ENCODE measurements around the gene OR2L2.
"Not testable (repeated sequence)": the region's sequence is repeated elsewhere in the genome, so short reads cannot be mapped to it uniquely, and the experiment has no call there.

Gene OR2L2, protein sequence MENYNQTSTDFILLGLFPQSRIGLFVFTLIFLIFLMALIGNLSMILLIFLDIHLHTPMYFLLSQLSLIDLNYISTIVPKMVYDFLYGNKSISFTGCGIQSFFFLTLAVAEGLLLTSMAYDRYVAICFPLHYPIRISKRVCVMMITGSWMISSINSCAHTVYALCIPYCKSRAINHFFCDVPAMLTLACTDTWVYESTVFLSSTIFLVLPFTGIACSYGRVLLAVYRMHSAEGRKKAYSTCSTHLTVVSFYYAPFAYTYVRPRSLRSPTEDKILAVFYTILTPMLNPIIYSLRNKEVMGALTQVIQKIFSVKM

GRCh38 chr1:248029770-248030169, at the start of gene OR2L2:
Gene OR2L2 (plus strand): TSS chr1:248030070. CDS start chr1:248038268, 8,198 bp downstream.
- no peak for DNase-seq

DNA sequence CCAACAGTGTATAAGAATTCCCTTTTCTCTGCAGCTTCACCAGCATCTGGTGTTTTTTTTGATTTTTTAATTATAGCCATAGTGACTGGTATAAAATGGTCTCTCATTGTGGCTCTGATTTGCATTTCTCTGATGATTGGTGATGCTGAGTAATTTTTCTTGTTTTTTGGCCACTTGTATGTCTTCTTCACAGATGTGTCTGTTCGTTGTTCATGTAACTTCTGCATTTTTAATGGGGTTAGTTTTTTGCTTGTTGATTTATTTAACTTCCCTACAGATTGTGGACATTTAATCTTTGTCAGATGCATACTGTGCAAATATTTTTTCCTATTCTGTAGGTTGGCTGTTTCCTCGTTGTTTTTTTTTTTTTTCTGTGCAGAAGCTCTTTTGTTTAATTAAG, 36.9 kb upstream of the OR2L2 start:
- DNase-seq, result peak; percentile 40

DNA sequence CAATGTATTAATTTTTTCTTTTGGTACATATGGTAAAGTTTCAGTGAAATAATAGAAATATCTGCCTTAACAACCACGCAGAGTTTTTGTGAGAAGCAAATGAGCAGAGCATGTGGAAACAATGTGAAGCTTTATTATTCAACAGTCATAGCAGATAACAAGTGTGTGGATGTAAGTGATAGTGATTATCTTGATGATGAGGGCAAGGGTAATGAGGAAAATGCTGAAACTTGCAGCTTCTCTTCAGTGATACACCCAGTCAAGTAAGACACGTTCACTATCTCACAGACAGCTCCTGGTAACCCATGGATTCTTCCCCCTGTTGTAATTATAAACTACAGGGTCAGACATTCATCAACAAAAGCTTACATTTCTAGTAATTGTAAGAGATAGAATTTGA, 31.1 kb upstream of the OR2L2 start:
- peak; percentile 74 for DNase-seq

DNA sequence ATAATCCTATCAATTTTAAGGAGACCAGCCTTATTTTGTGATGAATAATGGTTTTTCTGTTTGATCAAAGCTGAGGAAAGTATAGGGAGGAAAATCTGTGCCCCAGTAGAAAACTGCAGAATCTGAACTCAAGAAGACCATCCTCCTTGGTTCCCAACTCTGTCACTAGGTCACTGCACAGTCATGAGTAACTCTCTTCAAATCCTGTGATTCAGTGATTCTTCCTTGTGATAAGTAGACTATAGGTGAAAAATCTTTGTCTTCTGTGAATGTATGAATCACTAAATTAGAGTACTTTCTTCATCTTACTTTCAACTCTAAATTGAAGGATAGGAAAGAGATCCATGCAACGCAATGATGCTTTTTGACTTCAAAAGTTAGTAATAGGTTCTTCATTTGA, 29.7 kb upstream of the OR2L2 start:
- no peak for DNase-seq

DNA sequence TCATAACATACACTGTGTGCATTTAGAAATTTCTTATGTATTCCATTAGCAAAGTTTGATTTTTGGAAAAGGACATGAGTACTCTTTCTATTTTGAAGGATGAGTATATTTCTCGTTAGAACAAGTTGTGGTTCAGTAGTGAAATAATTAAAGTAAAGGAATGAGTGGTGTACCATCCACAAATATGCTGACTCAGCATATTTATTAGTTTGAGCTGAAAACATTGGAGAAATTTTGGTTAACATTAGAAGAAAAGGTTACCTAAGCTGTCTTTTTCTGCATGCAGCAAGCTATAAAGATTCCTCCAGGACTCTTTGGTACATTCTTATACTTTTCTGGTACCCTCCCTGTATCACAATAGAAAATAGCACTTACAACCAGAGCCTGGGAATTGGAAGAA, 22.1 kb upstream of the OR2L2 start:
- no peak for DNase-seq

DNA sequence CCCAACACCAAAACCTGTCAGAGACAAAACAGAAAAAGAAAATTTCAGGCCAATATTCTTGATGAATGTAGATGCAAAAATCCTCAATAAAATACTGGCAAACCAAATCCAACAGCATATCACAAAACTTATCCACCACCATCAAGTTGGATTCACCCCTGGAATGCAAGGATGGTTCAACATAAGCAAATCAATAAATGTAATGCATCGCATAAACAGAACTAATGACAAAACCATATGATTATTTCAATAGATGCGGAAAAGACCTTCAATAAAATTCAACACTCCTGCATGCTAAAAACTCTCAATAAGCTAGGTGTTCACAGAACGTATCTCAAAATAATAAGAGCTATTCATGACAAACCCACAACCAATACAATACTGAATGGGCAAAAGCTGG, 20.2 kb upstream of the OR2L2 start:
- no peak for DNase-seq

DNA sequence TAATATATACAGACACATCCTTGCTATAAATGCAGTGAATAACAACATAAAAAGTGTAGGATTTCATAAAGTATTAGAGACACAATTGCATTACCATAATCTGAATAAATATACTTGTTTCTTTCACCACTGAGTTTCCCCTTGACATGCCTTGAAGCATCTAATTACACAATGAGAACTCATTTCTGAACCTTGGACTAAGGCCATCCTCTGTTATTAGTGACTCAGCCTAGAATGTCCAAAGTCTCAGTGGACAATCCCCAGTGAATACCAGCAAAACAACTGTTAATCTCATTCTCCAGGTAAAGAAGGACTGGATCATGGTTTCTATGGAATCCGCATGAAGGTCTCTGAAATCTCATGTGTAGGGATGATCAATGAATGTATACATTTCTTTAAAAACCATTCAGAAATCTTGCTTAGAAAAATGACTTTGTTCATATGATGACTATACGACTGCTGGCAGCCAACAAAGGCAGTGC, 16.6 kb upstream of the OR2L2 start, which contains the start of gene OR2L5:
Gene OR2L5 (plus strand): TSS at position 432 of the 482 bp plus-strand sequence. CDS start 8,288 bp downstream, outside the sequence.
- DNase-seq, result no peak

DNA sequence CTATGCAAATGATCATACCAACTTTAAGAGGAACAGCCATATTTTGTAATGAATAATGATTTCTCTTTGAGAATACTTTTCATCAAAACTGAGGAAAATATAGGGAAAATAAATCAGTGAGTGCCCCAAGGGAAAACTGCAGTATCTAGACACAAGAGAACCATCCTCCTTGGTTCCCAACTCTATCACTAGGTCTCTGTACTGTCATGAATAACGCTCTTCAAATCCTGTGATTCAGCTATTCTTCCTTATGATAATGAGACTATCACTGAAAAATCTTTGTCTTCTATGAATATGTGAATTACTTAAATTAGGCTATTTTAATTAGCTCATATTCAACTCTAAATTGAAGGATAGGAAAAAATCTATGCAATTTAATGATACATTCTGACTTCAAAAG, 14.1 kb upstream of the OR2L2 start:
- no peak for DNase-seq

DNA sequence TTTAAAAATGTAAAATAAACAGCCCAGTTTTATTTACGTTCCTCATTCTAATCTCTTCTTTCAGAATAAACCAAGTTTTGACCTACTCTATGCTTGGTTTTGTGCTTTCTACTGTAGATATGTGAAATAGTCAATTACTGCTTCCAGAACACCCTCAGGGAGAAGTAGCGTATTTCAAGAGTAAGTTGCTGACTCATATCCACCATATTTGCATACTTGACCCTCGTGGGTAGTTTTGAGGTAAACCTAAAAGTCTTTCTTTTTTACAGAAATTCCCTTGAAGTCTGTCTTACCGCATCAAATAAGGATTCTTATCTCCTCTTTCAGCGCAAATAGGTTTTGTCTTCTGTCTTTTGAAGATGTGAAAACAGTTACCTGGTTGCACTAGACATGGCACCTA, 15.3 kb downstream of the OR2L2 start:
- peak; percentile 5 for DNase-seq

DNA sequence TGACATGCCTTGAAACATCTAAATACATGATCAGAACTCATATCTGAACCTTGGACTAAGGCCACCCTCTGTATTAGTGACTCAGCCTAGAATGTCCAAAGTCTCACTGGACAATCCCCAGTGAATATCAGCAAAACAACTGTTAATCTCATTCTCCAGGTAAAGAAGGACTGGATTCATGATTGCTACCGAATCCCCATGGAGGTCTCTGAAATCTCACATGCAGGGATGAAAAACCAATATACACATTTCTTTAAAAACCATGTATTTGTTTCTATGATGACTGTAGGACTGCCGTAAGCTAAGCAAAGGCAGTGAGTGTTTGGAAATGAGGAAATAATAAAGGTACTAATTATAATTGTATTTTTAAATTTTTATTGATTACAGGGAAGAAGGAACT, 16.7 kb downstream of the OR2L2 start, which contains the start of gene OR2L3:
Gene OR2L3 (plus strand): TSS at position 301 of the 400 bp plus-strand sequence. CDS start 13,846 bp downstream, outside the sequence.
- no peak for DNase-seq

- peak; percentile 4 for DNase-seq
Measured at GRCh38 chr1:248047008-248047407, 17.1 kb downstream of the OR2L2 start.

DNA sequence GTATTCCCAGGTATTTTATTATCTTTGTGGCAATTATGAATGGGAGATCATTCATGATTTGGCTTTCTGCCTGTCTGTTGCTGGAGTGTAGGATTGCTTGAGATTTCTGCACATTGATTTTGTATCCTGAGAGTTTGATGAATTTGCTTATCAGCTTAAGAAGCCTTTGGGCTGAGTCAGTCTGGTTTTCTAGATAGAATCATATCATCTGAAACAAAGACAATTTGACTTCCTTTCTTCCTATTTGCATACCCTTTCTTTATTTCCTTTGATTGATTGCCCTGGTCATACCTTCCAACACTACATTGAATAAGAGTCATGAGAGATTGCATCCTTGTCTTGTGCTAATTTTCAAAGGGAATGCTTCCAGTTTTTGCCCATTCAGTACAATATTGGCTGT, 24.8 kb downstream of the OR2L2 start:
- DNase-seq, result peak; percentile 35

- no peak for DNase-seq
Measured at GRCh38 chr1:248055261-248055660, 25.4 kb downstream of the OR2L2 start.

- DNase-seq, result no peak
Measured at GRCh38 chr1:248065071-248065470, 35.2 kb downstream of the OR2L2 start.

GRCh38 chr1:248065604-248066003, 35.7 kb downstream of the OR2L2 start:
- no peak for DNase-seq

GRCh38 chr1:248083864-248084263, 54.0 kb downstream of the OR2L2 start:
- not testable (repeated sequence) for DNase-seq
